ENCODE data around the gene XRCC6.

Gene XRCC6

GRCh38 chr22:41713004-41713403, 91.9 kb downstream of the XRCC6 start:
- H3K4me3 ChIP-seq (replicated peaks; ENCODE audit: low read depth, low read length), result no peak overlapping the region
- TF ChIP-seq CTCF (IDR thresholded peaks at IDR 0.05; ENCODE audit: low read length, missing control alignments), result no peak
- no peak for DNase-seq (ENCODE audit: low read depth)

All from fibroblast of pulmonary artery (primary cell).